GM18508 (cell line): ENCODE measurements around the gene DCAF17.
"Not testable (repeated sequence)": the region's sequence is repeated elsewhere in the genome, so short reads cannot be mapped to it uniquely, and the experiment has no call there.

Experiments used
- ATAC-seq: cut with Tn5 transposase; IDR thresholded peaks from one replicate; pipeline ENCODE4 v1.9.1; 2021; ENCODE audit warnings: moderate number of reproducible peaks; ENCODE audit not compliant: insufficient read depth, unreplicated experiment

The DCAF17 gene

GRCh38 chr2:171409436-171409971 lies 24.5 kb upstream of the DCAF17 start:
- ATAC-seq = peak; percentile 34

- ATAC-seq = no peak
Observed at GRCh38 chr2:171410101-171410500, 23.9 kb upstream of the DCAF17 start.

GRCh38 chr2:171410624-171411023 lies 23.4 kb upstream of the DCAF17 start:
- no peak for ATAC-seq

- no peak for ATAC-seq
Observed at GRCh38 chr2:171411214-171411613, 22.8 kb upstream of the DCAF17 start.

GRCh38 chr2:171411791-171412483 lies 22.1 kb upstream of the DCAF17 start:
- no peak for ATAC-seq

- no peak for ATAC-seq
Observed at GRCh38 chr2:171412571-171413175, 21.4 kb upstream of the DCAF17 start.

- ATAC-seq = not testable (repeated sequence)
Observed at GRCh38 chr2:171414645-171415044, 19.4 kb upstream of the DCAF17 start.

- ATAC-seq = peak; percentile 84
Observed at GRCh38 chr2:171416009-171416926, 17.8 kb upstream of the DCAF17 start.

GRCh38 chr2:171419333-171419732 lies 14.7 kb upstream of the DCAF17 start:
- ATAC-seq = no peak

- no peak for ATAC-seq
Observed at GRCh38 chr2:171420728-171421563, 13.1 kb upstream of the DCAF17 start.

GRCh38 chr2:171422710-171423495 lies 11.1 kb upstream of the DCAF17 start:
- not testable (repeated sequence) for ATAC-seq

- ATAC-seq = no peak
Observed at GRCh38 chr2:171430516-171431410, 3.3 kb upstream of the DCAF17 start.

GRCh38 chr2:171431677-171432167 lies 2.3 kb upstream of the DCAF17 start:
- no peak for ATAC-seq

GRCh38 chr2:171432206-171432968 lies 1.6 kb upstream of the DCAF17 start:
- no peak for ATAC-seq

GRCh38 chr2:171432969-171433762 lies 860 bp upstream of the DCAF17 start:
- ATAC-seq = no peak

- no peak for ATAC-seq
Observed at GRCh38 chr2:171433763-171434012, 338 bp upstream of the DCAF17 start, which contains the start of gene METTL8. METTL8 (minus strand) TSS chr2:171433990; CDS start chr2:171392185, 41,805 bp downstream.

GRCh38 chr2:171436307-171436706 lies 2.3 kb downstream of the DCAF17 start:
- ATAC-seq = no peak
